Uterus (tissue), 2 donors: ENCODE data around the gene DMKN.

Source experiments
- CTCF ChIP-seq, 4 experiments: fragments of 200-600 bp in 2 of 4; fragments of 450-650 bp in 2 of 4; sonication (generic) in 2 of 4; IDR thresholded peaks; one replicate each; pipeline ENCODE4 v1.5.1; 2016 to 2019; ENCODE audit warnings: antibody characterized with exemption in 4 of 4, mild to moderate bottlenecking in 2 of 4, moderate library complexity in 1 of 4
- POLR2A ChIP-seq, 2 donors: fragments of 450-650 bp; IDR thresholded peaks; one replicate each; pipeline ENCODE4 v1.6.1; 2016; ENCODE audit warnings: antibody characterized with exemption in 2 of 2, mild to moderate bottlenecking in 1 of 2, moderate library complexity in 1 of 2

DNA sequence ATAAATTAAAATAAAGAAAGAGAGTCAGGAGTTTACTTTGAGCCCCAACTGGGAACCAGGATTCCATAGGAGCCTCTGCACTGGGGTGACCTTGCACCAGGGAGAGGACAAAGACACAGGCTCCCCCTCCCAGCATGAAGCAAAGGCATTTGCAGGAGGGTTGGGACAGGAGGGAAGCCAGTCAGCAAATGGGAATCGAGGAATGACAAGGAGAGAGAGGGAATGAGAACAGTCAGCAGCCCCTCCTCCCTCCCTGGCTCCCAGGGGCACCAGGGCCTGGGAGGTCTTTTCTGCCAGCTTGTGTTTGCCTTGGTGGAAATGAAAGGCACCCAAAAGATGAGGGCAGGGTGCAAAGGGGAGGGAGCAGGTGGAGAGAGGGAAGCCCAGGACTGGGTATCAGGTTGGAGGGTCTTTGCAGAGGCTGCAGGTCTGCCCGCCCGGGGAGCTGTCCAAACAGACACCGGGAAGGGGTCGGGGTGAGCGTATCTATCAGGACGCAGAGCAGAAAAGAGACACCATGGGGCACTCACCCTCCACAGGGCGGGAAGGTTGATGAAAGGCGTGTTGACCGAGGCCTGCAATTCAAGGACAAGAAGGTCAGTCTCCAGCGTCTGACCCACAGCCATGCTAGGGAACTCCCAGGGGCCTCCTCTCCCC is 10.9 kb upstream of the DMKN start:
- TF ChIP-seq CTCF (IDR thresholded peaks at IDR 0.05), result no peak
- no peak for TF ChIP-seq POLR2A (IDR thresholded peaks at IDR 0.05)
